H1 (cell line): ENCODE data around the gene SLC43A3. TPM values are rescaled to one million over a fixed set of nuclear protein-coding genes. Genes with fewer than 3 reads are reported as not detected.

Experiments used
- CTCF ChIA-PET: fragments of 300-600 bp; sonication (Branson Sonifier 250); formaldehyde crosslinking; loops from one replicate; lab custom pipeline; 2021; ENCODE audit not compliant: partially characterized antibody; lab: Charles Lee
- POLR2A ChIA-PET: fragments of 300-600 bp; sonication (Branson Sonifier 250); formaldehyde crosslinking; loops from one replicate; lab custom pipeline; 2021; ENCODE audit warnings: inconsistent platforms; ENCODE audit not compliant: partially characterized antibody; lab: Charles Lee
- DNase-seq, 2 experiments: peaks; one replicate each; pipeline versions ENCODE4 v3.0.0 to v3.0.0-alpha.2; 2010 to 2022; ENCODE audit warnings: low spot score in 2 of 2, low read depth in 1 of 2, mixed read lengths in 1 of 2
- FAIRE-seq: peaks from 2 replicates; lab custom pipeline; 2011; peaks lifted over from hg19 to GRCh38; lab: Jason Lieb, UNC
- H2AFZ ChIP-seq: 2 replicates; pipeline ENCODE4 v1.8.1; 2012; ENCODE audit warnings: low read length, inconsistent platforms
- H2AK5ac ChIP-seq: 2 replicates; pipeline ENCODE4 v1.6.1; 2013; ENCODE audit warnings: low read depth, low read length
- H2BK120ac ChIP-seq: replicated peaks from 2 replicates; pipeline ENCODE3; 2013; ENCODE audit warnings: low read depth, low read length, inconsistent platforms
- H2BK12ac ChIP-seq: 2 replicates; pipeline ENCODE4 v1.6.1; 2013; ENCODE audit warnings: low read depth, low read length
- H2BK15ac ChIP-seq: 2 replicates; pipeline ENCODE4 v1.6.1; 2013; ENCODE audit warnings: low read length
- H2BK20ac ChIP-seq: 2 replicates; pipeline ENCODE4 v1.6.1; 2013; ENCODE audit warnings: low read length
- H2BK5ac ChIP-seq: 2 replicates; pipeline ENCODE4 v1.6.1; 2013; ENCODE audit warnings: low read depth, low read length
- H3K14ac ChIP-seq: 2 replicates; pipeline ENCODE4 v1.6.1; 2013; ENCODE audit warnings: inconsistent platforms; ENCODE audit not compliant: insufficient read length
- H3K18ac ChIP-seq: 2 replicates; pipeline ENCODE4 v1.6.1; 2013; ENCODE audit warnings: low read length; ENCODE audit errors: extremely low read depth
- H3K23ac ChIP-seq: 2 replicates; pipeline ENCODE4 v1.6.1; 2013; ENCODE audit warnings: inconsistent platforms; ENCODE audit not compliant: insufficient read length
- H3K23me2 ChIP-seq: 2 replicates; pipeline ENCODE4 v1.6.1; 2013; ENCODE audit warnings: low read depth, low read length
- H3K27ac ChIP-seq: 2 replicates; pipeline ENCODE4 v1.6.1; 2011; ENCODE audit warnings: low read depth, low read length, inconsistent platforms
- H3K27me3 ChIP-seq, 4 experiments: replicated peaks in 1 of 4; 1 replicate in 1 of 4; 2 replicates in 3 of 4; pipeline versions ENCODE4 v1.6.1 to v1.8.1; 2011 to 2013; ENCODE audit warnings: low read length in 3 of 4, mild to moderate bottlenecking in 3 of 4, inconsistent platforms in 2 of 4, mixed read lengths in 2 of 4, moderate library complexity in 1 of 4; ENCODE audit not compliant: control insufficient read depth in 3 of 4, insufficient read depth in 3 of 4; ENCODE audit errors: extremely low read depth in 1 of 4
- H3K36me3 ChIP-seq, 4 experiments: 2 replicates each; pipeline versions ENCODE4 v1.6.1 to v1.8.1; 2011 to 2013; ENCODE audit warnings: mild to moderate bottlenecking in 4 of 4, low read length in 3 of 4, moderate library complexity in 2 of 4, control low read depth in 1 of 4, inconsistent platforms in 1 of 4; ENCODE audit not compliant: insufficient read depth in 4 of 4, control insufficient read depth in 2 of 4
- H3K4ac ChIP-seq: replicated peaks from 2 replicates; pipeline ENCODE3; 2013; ENCODE audit warnings: low read length, low read depth, mixed read lengths, inconsistent platforms; ENCODE audit not compliant: insufficient read length
- H3K4me1 ChIP-seq, 4 experiments: replicated peaks in 1 of 4; 1 replicate in 1 of 4; 2 replicates in 3 of 4; pipeline versions ENCODE4 v1.6.1 to v1.8.1; 2011 to 2013; ENCODE audit warnings: low read length in 3 of 4, inconsistent platforms in 2 of 4, mixed read lengths in 1 of 4; ENCODE audit not compliant: insufficient read depth in 4 of 4, control insufficient read depth in 3 of 4
- H3K4me2 ChIP-seq, 2 experiments: 2 replicates each; pipeline versions ENCODE4 v1.6.1 to v1.8.1; 2011 to 2013; ENCODE audit warnings: low read depth in 2 of 2, low read length in 2 of 2, control low read depth in 1 of 2, inconsistent platforms in 1 of 2, mild to moderate bottlenecking in 1 of 2; ENCODE audit not compliant: insufficient read depth in 1 of 2
- H3K4me3 ChIP-seq, 4 experiments: fragments of 200-600, 300-600 bp in 1 of 4; sonication (generic), shearing (Covaris generic), sonication (Bioruptor Twin) in 1 of 4; 2 replicates each; pipeline versions ENCODE4 v1.5.1 to v1.8.1; 2011 to 2016; ENCODE audit warnings: low read length in 4 of 4, low read depth in 3 of 4, control low read depth in 2 of 4, inconsistent platforms in 2 of 4, mild to moderate bottlenecking in 2 of 4, mixed read lengths in 1 of 4, moderate library complexity in 1 of 4; ENCODE audit not compliant: insufficient read depth in 2 of 4; ENCODE audit errors: extremely low read depth in 1 of 4
- H3K56ac ChIP-seq: replicated peaks from 2 replicates; pipeline ENCODE3; 2013; ENCODE audit warnings: low read depth, mild to moderate bottlenecking, mixed read lengths, low read length, inconsistent platforms; ENCODE audit not compliant: insufficient read length
- H3K79me1 ChIP-seq: 2 replicates; pipeline ENCODE4 v1.6.1; 2013; ENCODE audit warnings: low read depth, low read length, control low read depth
- H3K79me2 ChIP-seq, 2 experiments: 2 replicates each; pipeline versions ENCODE4 v1.6.1 to v1.8.1; 2012 to 2013; ENCODE audit warnings: low read length in 2 of 2, mild to moderate bottlenecking in 2 of 2, inconsistent platforms in 1 of 2; ENCODE audit not compliant: insufficient read depth in 2 of 2, control insufficient read depth in 1 of 2
- H3K9ac ChIP-seq, 4 experiments: replicated peaks in 1 of 4; 1 replicate in 1 of 4; 2 replicates in 3 of 4; pipeline versions ENCODE4 v1.6.1 to v1.8.1; 2011 to 2013; ENCODE audit warnings: low read depth in 3 of 4, low read length in 3 of 4, control low read depth in 2 of 4, mild to moderate bottlenecking in 2 of 4, moderate library complexity in 2 of 4, inconsistent platforms in 1 of 4; ENCODE audit errors: extremely low read depth in 1 of 4
- H3K9me3 ChIP-seq, 2 experiments: 2 replicates each; pipeline versions ENCODE4 v1.6.1 to v1.8.1; 2012 to 2013; ENCODE audit warnings: mild to moderate bottlenecking in 2 of 2, moderate library complexity in 2 of 2, control low read depth in 1 of 2, inconsistent platforms in 1 of 2, low read depth in 1 of 2, low read length in 1 of 2, mixed read lengths in 1 of 2; ENCODE audit not compliant: insufficient read depth in 2 of 2
- H4K20me1 ChIP-seq, 2 experiments: replicated peaks in 1 of 2; 2 replicates each; pipeline versions ENCODE3 to v1.8.1; 2011 to 2013; ENCODE audit warnings: inconsistent platforms in 2 of 2, low read length in 2 of 2, mild to moderate bottlenecking in 1 of 2; ENCODE audit not compliant: insufficient read depth in 2 of 2, control insufficient read depth in 1 of 2
- H4K5ac ChIP-seq: 2 replicates; pipeline ENCODE4 v1.6.1; 2013; ENCODE audit warnings: low read length, low read depth, mixed read lengths, inconsistent platforms; ENCODE audit not compliant: insufficient read length
- H4K8ac ChIP-seq: 2 replicates; pipeline ENCODE4 v1.8.0; 2013; ENCODE audit warnings: mild to moderate bottlenecking, moderate library complexity, low read length, inconsistent platforms; ENCODE audit not compliant: insufficient read depth; ENCODE audit errors: extremely low read depth
- H4K91ac ChIP-seq: replicated peaks from 2 replicates; pipeline ENCODE3; 2013; ENCODE audit warnings: low read length, mixed read lengths, inconsistent platforms; ENCODE audit not compliant: insufficient read length
- BCL11A ChIP-seq, 2 experiments: IDR thresholded peaks; one replicate each; pipeline ENCODE4 v1.6.1; 2011; ENCODE audit warnings: low read depth in 2 of 2, low read length in 2 of 2, mild to moderate bottlenecking in 2 of 2
- CEBPB ChIP-seq: IDR thresholded peaks from 2 replicates; pipeline ENCODE4 v1.6.1; 2012; ENCODE audit warnings: low read depth, low read length
- FOSL1 ChIP-seq: IDR thresholded peaks from 2 replicates; pipeline ENCODE4 v1.6.1; 2011; ENCODE audit warnings: mild to moderate bottlenecking, low read depth, low read length, moderate library complexity; ENCODE audit not compliant: insufficient read depth
- KDM1A ChIP-seq: fragments of 200-600, 300-600 bp; sonication (generic); IDR thresholded peaks from 2 replicates; pipeline ENCODE4 v1.7.1; 2016; ENCODE audit warnings: mild to moderate bottlenecking, low read length, borderline replicate concordance
- NRF1 ChIP-seq: IDR thresholded peaks from 2 replicates; pipeline ENCODE4 v1.6.1; 2011; ENCODE audit warnings: mild to moderate bottlenecking, low read depth, low read length, improper control_type of control experiment
- POU5F1 ChIP-seq: IDR thresholded peaks from 2 replicates; pipeline ENCODE4 v1.6.1; 2011; ENCODE audit warnings: low read depth, mild to moderate bottlenecking, low read length, moderate library complexity
- TEAD4 ChIP-seq: IDR thresholded peaks from 2 replicates; pipeline ENCODE4 v1.6.1; 2012; ENCODE audit warnings: low read depth, low read length, inconsistent platforms, mixed read lengths
- WGBS, 2 experiments: shearing (Covaris generic) in 1 of 2; methylation state at CpG; one replicate each; pipeline versions ENCODE4 v1.1.6 to v1.1.7; 2013 to 2015; ENCODE audit warnings: low lambda C conversion rate in 2 of 2, mixed read lengths in 2 of 2, inconsistent platforms in 1 of 2, low coverage in 1 of 2, missing lambda C conversion rate in 1 of 2; ENCODE audit not compliant: insufficient replicate concordance in 2 of 2, insufficient coverage in 1 of 2, insufficient read length in 1 of 2; ENCODE audit errors: extremely low coverage in 1 of 2, missing lambda C conversion rate in 1 of 2; 5-methylcytosine and 5-hydroxymethylcytosine counted together
- polyA plus RNA-seq, 7 experiments: library from polyadenylated mRNA; depleted of rRNA in 3 of 7; stranded (reverse) in 5 of 7; unstranded in 2 of 7; fragments of >200 nt in 5 of 7; fragments of 200-250 nt in 2 of 7; gene quantifications; 1 replicate in 5 of 7; 2 replicates in 1 of 7; 4 replicates in 1 of 7; pipeline versions ENCODE4 v1.2.1 to v1.2.3, GENCODE V29; 2011 to 2013; ENCODE audit warnings: missing spikeins in 2 of 7, mixed read lengths in 2 of 7
- total RNA-seq: library from RNA; stranded (reverse); fragmentation: NEBNext Ultra II Directional; extraction: Animal tissue kit (Norgen Biotek cat#: 25700); gene quantifications from 2 replicates; pipeline ENCODE4 v1.2.1, GENCODE V29; 2021

The SLC43A3 gene
- total and polyA plus RNA-seq, 2 of the 8 experiments (the other 6 are each of a cell fraction or from before 2014, with no cell fraction given): 31.8 to 67.8 TPM

DNA sequence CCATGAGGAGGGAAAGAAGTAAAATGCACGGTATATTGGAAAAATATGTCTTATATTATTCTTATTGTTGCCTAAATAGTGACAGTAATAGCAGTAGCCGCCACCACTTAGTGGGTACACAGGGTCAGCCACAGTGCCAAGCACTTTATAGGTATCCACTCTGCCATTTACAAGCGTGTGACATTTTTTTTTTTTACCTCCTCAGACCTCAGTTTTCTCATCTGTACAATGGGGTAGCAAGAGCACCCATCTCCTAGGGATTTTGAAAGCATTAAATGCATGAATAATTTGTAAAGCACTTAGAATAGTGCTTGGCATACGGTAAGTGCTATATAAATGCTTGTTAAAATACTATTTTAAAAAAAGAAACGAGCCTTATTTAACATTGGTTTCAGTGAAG lies 42.3 kb upstream of the SLC43A3 start:
- no peak for TF ChIP-seq FOSL1
- no peak for TF ChIP-seq POU5F1
- no peak for TF ChIP-seq NRF1
- TF ChIP-seq TEAD4: no peak
- TF ChIP-seq CEBPB: no peak
- no peak for TF ChIP-seq BCL11A (IDR thresholded peaks at IDR 0.05; ENCODE audit: low read depth in 2 of 2, low read length in 2 of 2)
- TF ChIP-seq KDM1A: peak; percentile 55; the same call in 1 of the 2 replicates
- POLR2A ChIA-PET: interaction anchor here (0.6 to 1.6 kb wide), 2 partner anchors 8 to 103 kb away, joined by 3 to 4 read pairs; partner anchors contain the start of gene RTN4RL2

More for the DNA sequence above, 42.3 kb upstream of the SLC43A3 start:
- Histone ChIP-seq H4K91ac (no peak overlapping the region), H4K20me1 (peaks cover 3 to 9% of the 10 kb centered on the region in 2 experiments), H3K4me1 (peaks cover 2 to 23% (median 19%) of the 10 kb centered on the region in 4 experiments), H2BK5ac (no peak overlapping the region), H2AK5ac (no peak overlapping the region), H3K14ac (no peak overlapping the region), H3K4me3 (no peak overlapping the region), H3K23ac (no peak overlapping the region), H3K79me2 (0 out of 4 replicates have a peak, but pooled peaks cover 0 to under 1% of the 10 kb centered on the region in 2 experiments), H2BK12ac (no peak overlapping the region), H3K18ac (no peak overlapping the region), H2AFZ (no peak overlapping the region), H3K9ac (no peak overlapping the region), H3K23me2 (no peaks in the 10 kb centered on the region), H3K79me1 (no peaks in the 10 kb centered on the region), H2BK20ac (no peak overlapping the region), H3K56ac (no peak overlapping the region), H3K4ac (no peak overlapping the region), H2BK120ac (no peak overlapping the region), H2BK15ac (no peak overlapping the region), H4K5ac (no peak overlapping the region), H3K9me3 (no peaks in the 10 kb centered on the region), H3K4me2 (peak overlapping the region in 1 of 2 experiments; percentile 42; a peak in 1 of 4 replicates), H3K27me3 (peaks cover 0 to 2% (median under 1%) of the 10 kb centered on the region in 4 experiments; a peak in 2 of 7 replicates), H4K8ac (no peak overlapping the region), H3K36me3 (peaks cover 0 to 11% (median 6%) of the 10 kb centered on the region in 4 experiments; a peak in 4 of 8 replicates), H3K27ac (no peak overlapping the region)
- CTCF ChIA-PET: interaction anchor here (1.1 kb wide), 1 partner anchor 95 kb away, joined by 3 read pairs; no protein-coding TSS in a partner anchor
- no peak for FAIRE-seq
- DNase-seq: no peak
- whole genome bisulfite sequencing, 2 experiments: 89% methylated on average over 5 of the region's 5 CpGs; no CpG with 5 or more reads in 1 of the 2 experiments
